Left ventricle myocardium superior (tissue), 1 donor: ENCODE data around the gene NAV2. TPM values are rescaled to one million over a fixed set of nuclear protein-coding genes. Genes with fewer than 3 reads are reported as not detected.

Experiments used
- ATAC-seq: fragments of 200-7000 bp; cut with Tn5 transposase; one replicate; pipeline ENCODE4 v1.9.1; 2020; ENCODE audit warnings: mild to moderate bottlenecking, moderate library complexity
- DNase-seq: peaks from one replicate; pipeline ENCODE4 v3.0.0-alpha.2; 2020
- intact Hi-C: fragments of 100-400 bp; cut with micrococcal nuclease; formaldehyde crosslinking; loops from one replicate; pipeline ENCODE4 v1.11.0; 2022
- total RNA-seq: library from RNA; stranded (reverse); fragmentation: NEBNext Ultra II Directional; extraction: Animal tissue kit (Norgen Biotek cat#: 25700); gene quantifications from one replicate; pipeline ENCODE4 v1.2.1, GENCODE V29; 2021
- donor health status: DM: no; HTN: yes; CAD: no; lungs with severe emphysema.

NAV2 gene
- total RNA-seq, 1 donor from 2014 or later = 8.8 TPM

- ATAC-seq (peak; percentile 44), DNase-seq (no peak)
- intact Hi-C loops = loop anchor here (10.0 kb wide), 1 partner anchor 109 kb away; no protein-coding TSS in a partner anchor
Measured at GRCh38 chr11:19766206-19766605, 53.6 kb downstream of the NAV2 start.

GRCh38 chr11:19766810-19767209, 54.2 kb downstream of the NAV2 start:
- intact Hi-C loops = loop anchor here (10.0 kb wide), 1 partner anchor 108 kb away; no protein-coding TSS in a partner anchor
- DNase-seq (no peak), ATAC-seq (peak; percentile 75)

- ATAC-seq (peak; percentile 38), DNase-seq (no peak)
- intact Hi-C loops = loop anchor here (10.0 kb wide), 1 partner anchor 107 kb away; no protein-coding TSS in a partner anchor
Measured at GRCh38 chr11:19767627-19768151, 55.1 kb downstream of the NAV2 start.

- intact Hi-C loops = loop anchor here (10.0 kb wide), 1 partner anchor 107 kb away; no protein-coding TSS in a partner anchor
- ATAC-seq (no peak), DNase-seq (no peak)
Measured at GRCh38 chr11:19768197-19768596, 55.6 kb downstream of the NAV2 start.

- intact Hi-C loops = loop anchor here (10.0 kb wide), 1 partner anchor 106 kb away; no protein-coding TSS in a partner anchor
- DNase-seq (no peak), ATAC-seq (peak; percentile 58)
Measured at GRCh38 chr11:19768815-19769214, 56.2 kb downstream of the NAV2 start.

GRCh38 chr11:19769820-19770219, 57.2 kb downstream of the NAV2 start:
- DNase-seq (no peak), ATAC-seq (no peak)
- intact Hi-C loops = loop anchor here (10.0 kb wide), 1 partner anchor 105 kb away; no protein-coding TSS in a partner anchor

GRCh38 chr11:19770277-19770676, 57.6 kb downstream of the NAV2 start:
- intact Hi-C loops = no loop called here
- ATAC-seq = no peak
- no peak for DNase-seq

GRCh38 chr11:19771463-19771862, 58.8 kb downstream of the NAV2 start:
- no peak for ATAC-seq
- no peak for DNase-seq
- intact Hi-C loops = no loop called here

- DNase-seq = no peak
- ATAC-seq = no peak
- intact Hi-C loops = no loop called here
Measured at GRCh38 chr11:19772480-19772879, 59.8 kb downstream of the NAV2 start.

GRCh38 chr11:19774329-19774728, 61.7 kb downstream of the NAV2 start:
- ATAC-seq = no peak
- no peak for DNase-seq

GRCh38 chr11:19774817-19775580, 62.4 kb downstream of the NAV2 start:
- no peak for ATAC-seq
- intact Hi-C loops = no loop called here

More at GRCh38 chr11:19774329-19774728, 61.7 kb downstream of the NAV2 start:
- intact Hi-C loops = no loop called here

GRCh38 chr11:19775622-19776021, 63.0 kb downstream of the NAV2 start:
- DNase-seq (no peak), ATAC-seq (no peak)
- intact Hi-C loops = no loop called here

More at GRCh38 chr11:19774817-19775580, 62.4 kb downstream of the NAV2 start:
- no peak for DNase-seq

GRCh38 chr11:19777039-19777376, 64.4 kb downstream of the NAV2 start:
- ATAC-seq (peak; percentile 58), DNase-seq (no peak)
- intact Hi-C loops = no loop called here

- peak; percentile 31 for ATAC-seq
- no peak for DNase-seq
- intact Hi-C loops = no loop called here
Measured at GRCh38 chr11:19777377-19778102, 64.9 kb downstream of the NAV2 start.

- ATAC-seq = no peak
- intact Hi-C loops = no loop called here
Measured at GRCh38 chr11:19779740-19780139, 67.1 kb downstream of the NAV2 start.

GRCh38 chr11:19781351-19781750, 68.7 kb downstream of the NAV2 start:
- ATAC-seq = no peak
- DNase-seq = no peak
- intact Hi-C loops = no loop called here

More at GRCh38 chr11:19779740-19780139, 67.1 kb downstream of the NAV2 start:
- no peak for DNase-seq

- ATAC-seq (no peak), DNase-seq (no peak)
- intact Hi-C loops = no loop called here
Measured at GRCh38 chr11:19785265-19785664, 72.6 kb downstream of the NAV2 start.

GRCh38 chr11:19786644-19787043, 74.0 kb downstream of the NAV2 start:
- no peak for DNase-seq
- intact Hi-C loops = no loop called here
- ATAC-seq = no peak

GRCh38 chr11:19788435-19788834, 75.8 kb downstream of the NAV2 start:
- intact Hi-C loops = no loop called here
- no peak for ATAC-seq
- no peak for DNase-seq

- no peak for DNase-seq
- intact Hi-C loops = no loop called here
- no peak for ATAC-seq
Measured at GRCh38 chr11:19789245-19789644, 76.6 kb downstream of the NAV2 start.
